HepG2 (cell line): ENCODE data around the gene PYCARD.

Experiments used
- CHD4 ChIP-seq: fragments of 200-600 bp; sonication (generic); IDR thresholded peaks from 2 replicates; pipeline ENCODE4 v1.7.0; 2017; ENCODE audit warnings: mild to moderate bottlenecking, low read length, borderline replicate concordance
- ETV5 ChIP-seq: IDR thresholded peaks from 2 replicates; pipeline ENCODE4 v1.6.1; 2018; ENCODE audit warnings: missing biosample characterization, missing genetic modification reagents, inconsistent platforms, borderline replicate concordance
- EZH2 ChIP-seq: conservative IDR thresholded peaks from 2 replicates; pipeline ENCODE4 v1.6.1; 2012; ENCODE audit warnings: mild to moderate bottlenecking, low read depth, low read length, moderate library complexity
- JUN ChIP-seq: sonication (generic); formaldehyde crosslinking; IDR thresholded peaks from 2 replicates; pipeline ENCODE4 v1.4.0; 2020; ENCODE audit warnings: mild to moderate bottlenecking, missing genetic modification reagents
- RNF2 ChIP-seq: fragments of 450-650 bp; conservative IDR thresholded peaks from 2 replicates; pipeline ENCODE4 v1.6.1; 2016; ENCODE audit warnings: low read depth
- ZBTB21 ChIP-seq: sonication (generic); formaldehyde crosslinking; IDR thresholded peaks from 2 replicates; pipeline ENCODE4 v1.4.0; 2020; ENCODE audit warnings: missing genetic modification reagents
- ZSCAN5A ChIP-seq: sonication (generic); formaldehyde crosslinking; IDR thresholded peaks from 2 replicates; pipeline ENCODE4 v1.8.0; 2022; ENCODE audit warnings: mild to moderate bottlenecking, missing genetic modification reagents, borderline replicate concordance

- TF ChIP-seq JUN (CRISPR knock-in tag) (no peak), RNF2 (no peak), ZBTB21 (no peak), EZH2 (no peak), ZSCAN5A (CRISPR knock-in tag) (no peak), ETV5 (CRISPR knock-in tag) (no peak), CHD4 (no peak)
Observed at GRCh38 chr16:31188450-31189411, 13.8 kb downstream of the PYCARD start.
